Pancreas (tissue), 10 donors: ENCODE data around the gene MTNR1B. TPM values are rescaled to one million over a fixed set of nuclear protein-coding genes. Genes with fewer than 3 reads are reported as not detected.

Source experiments
- ATAC-seq, 4 donors: fragments of 200-7000 bp; cut with Tn5 transposase; one replicate each; pipeline versions ENCODE4 v1.8.0 to v1.9.1; 2020; ENCODE audit warnings: mild to moderate bottlenecking in 4 of 4, moderate library complexity in 4 of 4
- DNase-seq, 6 donors: peaks; one replicate each; pipeline ENCODE4 v3.0.0-alpha.2; 2020
- FAIRE-seq: peaks from 2 replicates; lab custom pipeline; 2012; peaks lifted over from hg19 to GRCh38; lab: Jason Lieb, UNC
- H3K27ac ChIP-seq, 4 donors: fragments of 200-600 bp; sonication (generic); 1 replicate in 3 of 4; 2 replicates in 1 of 4; pipeline versions ENCODE4 v1.5.0 to v1.8.0; 2020
- H3K27me3 ChIP-seq, 4 donors: fragments of 200-600 bp; one replicate each; pipeline ENCODE4 v1.8.0; 2021
- H3K36me3 ChIP-seq, 3 donors: fragments of 200-600 bp; sonication (generic) in 1 of 3; one replicate each; pipeline versions ENCODE4 v1.5.0 to v1.8.0; 2020 to 2021
- H3K4me1 ChIP-seq, 3 donors: fragments of 200-600 bp; one replicate each; pipeline ENCODE4 v1.8.0; 2021
- H3K4me3 ChIP-seq, 4 donors: fragments of 200-600 bp; sonication (generic) in 2 of 4; one replicate each; pipeline versions ENCODE4 v1.5.0 to v1.8.0; 2020 to 2021
- H3K9me3 ChIP-seq, 4 donors: fragments of 200-600 bp; one replicate each; pipeline ENCODE4 v1.8.0; 2021
- CTCF ChIP-seq, 4 donors: fragments of 200-600 bp; sonication (generic) in 3 of 4; IDR thresholded peaks; one replicate each; pipeline versions ENCODE4 v1.5.0 to v1.8.0; 2021; ENCODE audit warnings: antibody characterized with exemption in 4 of 4
- WGBS, 2 donors: extraction: QIAGEN DNeasy Blood & Tissue Kit; methylation state at CpG; one replicate each; pipeline ENCODE4 v1.1.7; 2013; 5-methylcytosine and 5-hydroxymethylcytosine counted together
- intact Hi-C, 3 donors: fragments of 100-400 bp; cut with DNase I; formaldehyde crosslinking; loops; one replicate each; pipeline versions ENCODE4 v1.11.1 to v1.14.2; 2022
- polyA plus RNA-seq, 2 donors: library from polyadenylated mRNA; stranded (reverse); fragments of 200-250 nt; gene quantifications; one replicate each; pipeline ENCODE4 v1.2.3, GENCODE V29; 2013
- total RNA-seq, 6 donors: library from RNA; stranded (reverse); fragmentation: NEBNext Ultra II Directional in 4 of 6; extraction: Animal tissue kit (Norgen Biotek cat#: 25700) in 4 of 6; gene quantifications; one replicate each; pipeline versions ENCODE4 v1.2.1 to v1.2.4, GENCODE V29; 2021 to 2023
- donor health status: healthy with polysubstance abuse.
- donor health status: DM: no; HTN: no; CAD: no; lungs with moderate emphysema.
- donor health status: DM: no; HTN: no; CAD: no.
- donor health status: control.
- donor health status: control.
- donor health status: Bipolar disorder and iron deficiency.
- donor health status: DM: yes; HTN: yes; CAD: no.
- donor health status: DM: no; HTN: no; CAD: no.
- donor health status: DM: no; HTN: no; CAD: no.
- donor health status: DM: yes; HTN: yes; CAD: no.

Gene MTNR1B
- total and polyA plus RNA-seq, 8 donors, result 0.07 TPM; not detected in 7

GRCh38 chr11:92979176-92979575, 9.7 kb downstream of the MTNR1B start:
- DNase-seq (no peak), FAIRE-seq (no peak), ATAC-seq (no peak)
- Histone ChIP-seq H3K4me1 (no peaks in the 10 kb centered on the region), H3K9me3 (no peaks in the 10 kb centered on the region), H3K27me3 (no peaks in the 10 kb centered on the region), H3K4me3 (no peak overlapping the region), H3K27ac (no peak overlapping the region), H3K36me3 (no peaks in the 10 kb centered on the region)
- TF ChIP-seq CTCF (IDR thresholded peaks at IDR 0.05), result no peak
- 64 to 75% methylated on average over 1 of the region's 1 CpG for WGBS, 2 donors
- intact Hi-C loops, result no loop called here

DNA sequence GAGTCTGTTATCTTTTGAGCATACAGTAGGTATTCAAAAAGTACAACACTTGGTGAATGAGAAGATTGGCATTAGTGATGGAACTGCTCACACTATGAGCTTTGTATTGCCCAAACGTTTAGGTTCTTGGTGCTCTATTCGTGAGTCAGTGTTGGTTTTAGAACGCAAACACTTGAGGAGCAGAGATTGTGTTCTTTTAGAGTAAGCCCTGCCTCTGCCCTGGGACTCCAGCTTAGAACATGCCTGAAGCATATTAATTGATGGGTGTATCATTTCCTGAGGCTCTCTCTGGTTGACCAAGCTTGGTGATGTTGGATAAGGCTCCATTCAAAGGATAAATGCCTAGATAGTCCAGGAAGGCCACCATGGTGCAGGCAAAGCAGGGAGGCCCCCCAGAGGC, 10.9 kb downstream of the MTNR1B start:
- ATAC-seq (no peak), FAIRE-seq (no peak), DNase-seq (no peak)
- Histone ChIP-seq H3K27ac (no peak overlapping the region), H3K9me3 (no peaks in the 10 kb centered on the region), H3K36me3 (no peaks in the 10 kb centered on the region), H3K4me1 (no peaks in the 10 kb centered on the region), H3K27me3 (no peaks in the 10 kb centered on the region), H3K4me3 (no peak overlapping the region)
- no peak for TF ChIP-seq CTCF (IDR thresholded peaks at IDR 0.05)
- WGBS, 2 donors, result 47 to 56% methylated on average over 3 of the region's 3 CpGs
- intact Hi-C loops, result no loop called here

GRCh38 chr11:92981508-92982043, 12.1 kb downstream of the MTNR1B start:
- no peak for ATAC-seq
- TF ChIP-seq CTCF (IDR thresholded peaks at IDR 0.05), result no peak
- DNase-seq, result no peak
- Histone ChIP-seq H3K4me1 (no peaks in the 10 kb centered on the region), H3K36me3 (no peaks in the 10 kb centered on the region), H3K9me3 (no peaks in the 10 kb centered on the region), H3K4me3 (no peak overlapping the region), H3K27ac (no peak overlapping the region), H3K27me3 (no peaks in the 10 kb centered on the region)
- WGBS, 2 donors, result 89 to 96% methylated on average over 24 of the region's 24 CpGs
- no peak for FAIRE-seq
- intact Hi-C loops, result no loop called here

DNA sequence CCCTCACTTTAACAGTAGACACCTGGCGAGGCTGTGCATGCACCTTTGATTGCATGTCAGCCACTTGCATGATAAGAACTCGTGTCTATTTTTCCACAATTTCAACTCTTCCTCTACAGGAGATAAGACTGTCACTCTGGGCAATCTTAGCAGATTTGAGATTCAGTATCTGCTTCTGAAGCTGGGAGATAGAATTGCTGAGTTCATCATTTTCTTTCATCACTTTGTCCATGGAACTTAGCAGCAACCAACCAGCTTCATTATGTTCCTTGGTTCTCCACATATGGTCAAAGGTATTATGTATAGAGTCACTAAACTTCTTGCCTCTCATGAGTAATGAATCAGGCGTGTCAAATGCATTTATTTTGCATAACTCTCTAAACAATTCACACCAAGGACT, 17.1 kb downstream of the MTNR1B start:
- Histone ChIP-seq H3K4me3 (no peak overlapping the region), H3K36me3 (no peaks in the 10 kb centered on the region), H3K4me1 (no peaks in the 10 kb centered on the region), H3K27ac (no peak overlapping the region), H3K9me3 (no peaks in the 10 kb centered on the region), H3K27me3 (no peaks in the 10 kb centered on the region)
- ATAC-seq (no peak), DNase-seq (no peak), FAIRE-seq (no peak)
- 41 to 46% methylated on average over 3 of the region's 3 CpGs for WGBS, 2 donors
- intact Hi-C loops, result no loop called here
- no peak for TF ChIP-seq CTCF (IDR thresholded peaks at IDR 0.05)

DNA sequence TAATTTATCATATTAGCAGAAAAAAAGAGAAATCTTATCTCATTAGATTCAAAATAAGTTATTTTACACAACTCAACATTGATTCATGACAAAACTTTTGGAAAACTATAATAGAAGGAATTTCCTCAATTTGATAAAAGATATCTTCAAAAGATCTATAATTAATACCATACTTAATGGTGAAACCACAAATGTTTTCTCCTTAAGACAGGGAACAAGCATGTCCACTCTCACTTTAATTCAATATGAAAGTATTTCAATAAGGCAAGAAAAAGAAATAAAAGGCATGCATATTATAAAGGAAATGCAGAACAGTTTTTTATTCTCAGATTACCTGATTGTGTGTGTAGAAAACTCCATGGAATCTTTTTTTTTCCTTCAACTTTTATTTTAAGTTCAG, 23.6 kb downstream of the MTNR1B start:
- FAIRE-seq, result no peak
- Histone ChIP-seq H3K4me1 (no peaks in the 10 kb centered on the region), H3K4me3 (no peak overlapping the region), H3K27me3 (no peaks in the 10 kb centered on the region), H3K36me3 (no peaks in the 10 kb centered on the region), H3K9me3 (no peaks in the 10 kb centered on the region), H3K27ac (no peak overlapping the region)
- TF ChIP-seq CTCF (IDR thresholded peaks at IDR 0.05), result no peak
- no peak for DNase-seq
- ATAC-seq, result no peak
- intact Hi-C loops, result no loop called here
